ENCODE data around the gene MOV10L1. TPM values are rescaled to one million over a fixed set of nuclear protein-coding genes. Genes with fewer than 3 reads are reported as not detected.
"Not testable (repeated sequence)": the region's sequence is repeated elsewhere in the genome, so short reads cannot be mapped to it uniquely, and the experiment has no call there.

Gene MOV10L1
- total and polyA plus RNA-seq, 2 experiments from 2014 or later, result 0.73 to 1.8 TPM

DNA sequence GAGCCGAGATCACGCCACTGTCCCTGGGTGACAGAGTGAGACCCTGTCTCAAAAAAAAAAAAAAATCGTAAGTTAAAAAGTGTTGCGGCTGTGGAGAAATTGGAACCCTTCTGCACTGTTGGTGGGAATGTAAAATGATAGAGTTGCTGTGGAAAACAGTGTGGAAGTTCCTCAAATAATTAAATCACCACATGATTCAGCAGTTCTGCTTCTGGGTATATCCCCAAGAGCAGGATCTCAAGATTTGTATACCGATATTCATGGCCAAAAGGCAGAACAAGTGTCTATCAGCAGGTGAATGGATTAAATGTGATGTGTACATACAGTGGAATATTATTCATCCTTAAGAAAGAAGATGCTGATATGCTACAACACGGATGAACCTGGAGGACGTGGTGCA, 114.8 kb downstream of the MOV10L1 start:
- Histone ChIP-seq H3K4me1 (ENCODE audit: insufficient read depth) (peaks cover 8% of the 10 kb centered on the region; the same call in 1 of the 2 replicates), H3K27ac (ENCODE audit: low read depth) (no peak overlapping the region), H3K79me2 (replicated peaks; ENCODE audit: insufficient read depth) (peaks cover 21% of the 10 kb centered on the region), H4K20me1 (replicated peaks; ENCODE audit: insufficient read depth) (peaks cover 11% of the 10 kb centered on the region), H3K36me3 (ENCODE audit: insufficient read depth) (no peaks in the 10 kb centered on the region; the same call in 1 of the 2 replicates), H3K9me2 (ENCODE audit: insufficient read depth) (no peaks in the 10 kb centered on the region), H3F3A (replicated peaks; ENCODE audit: low read depth) (peaks cover 7% of the 10 kb centered on the region), H3K4me2 (no peak overlapping the region), H3K4me3 (no peak overlapping the region), H3K27me3 (ENCODE audit: insufficient read depth) (peaks cover 9% of the 10 kb centered on the region; the same call in 1 of the 2 replicates), H2AFZ (no peak overlapping the region)
- TF ChIP-seq, protein P1, sequence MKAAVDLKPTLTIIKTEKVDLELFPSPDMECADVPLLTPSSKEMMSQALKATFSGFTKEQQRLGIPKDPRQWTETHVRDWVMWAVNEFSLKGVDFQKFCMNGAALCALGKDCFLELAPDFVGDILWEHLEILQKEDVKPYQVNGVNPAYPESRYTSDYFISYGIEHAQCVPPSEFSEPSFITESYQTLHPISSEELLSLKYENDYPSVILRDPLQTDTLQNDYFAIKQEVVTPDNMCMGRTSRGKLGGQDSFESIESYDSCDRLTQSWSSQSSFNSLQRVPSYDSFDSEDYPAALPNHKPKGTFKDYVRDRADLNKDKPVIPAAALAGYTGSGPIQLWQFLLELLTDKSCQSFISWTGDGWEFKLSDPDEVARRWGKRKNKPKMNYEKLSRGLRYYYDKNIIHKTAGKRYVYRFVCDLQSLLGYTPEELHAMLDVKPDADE (IDR thresholded peaks at IDR 0.05), result no peak
- TF ChIP-seq, protein P2, sequence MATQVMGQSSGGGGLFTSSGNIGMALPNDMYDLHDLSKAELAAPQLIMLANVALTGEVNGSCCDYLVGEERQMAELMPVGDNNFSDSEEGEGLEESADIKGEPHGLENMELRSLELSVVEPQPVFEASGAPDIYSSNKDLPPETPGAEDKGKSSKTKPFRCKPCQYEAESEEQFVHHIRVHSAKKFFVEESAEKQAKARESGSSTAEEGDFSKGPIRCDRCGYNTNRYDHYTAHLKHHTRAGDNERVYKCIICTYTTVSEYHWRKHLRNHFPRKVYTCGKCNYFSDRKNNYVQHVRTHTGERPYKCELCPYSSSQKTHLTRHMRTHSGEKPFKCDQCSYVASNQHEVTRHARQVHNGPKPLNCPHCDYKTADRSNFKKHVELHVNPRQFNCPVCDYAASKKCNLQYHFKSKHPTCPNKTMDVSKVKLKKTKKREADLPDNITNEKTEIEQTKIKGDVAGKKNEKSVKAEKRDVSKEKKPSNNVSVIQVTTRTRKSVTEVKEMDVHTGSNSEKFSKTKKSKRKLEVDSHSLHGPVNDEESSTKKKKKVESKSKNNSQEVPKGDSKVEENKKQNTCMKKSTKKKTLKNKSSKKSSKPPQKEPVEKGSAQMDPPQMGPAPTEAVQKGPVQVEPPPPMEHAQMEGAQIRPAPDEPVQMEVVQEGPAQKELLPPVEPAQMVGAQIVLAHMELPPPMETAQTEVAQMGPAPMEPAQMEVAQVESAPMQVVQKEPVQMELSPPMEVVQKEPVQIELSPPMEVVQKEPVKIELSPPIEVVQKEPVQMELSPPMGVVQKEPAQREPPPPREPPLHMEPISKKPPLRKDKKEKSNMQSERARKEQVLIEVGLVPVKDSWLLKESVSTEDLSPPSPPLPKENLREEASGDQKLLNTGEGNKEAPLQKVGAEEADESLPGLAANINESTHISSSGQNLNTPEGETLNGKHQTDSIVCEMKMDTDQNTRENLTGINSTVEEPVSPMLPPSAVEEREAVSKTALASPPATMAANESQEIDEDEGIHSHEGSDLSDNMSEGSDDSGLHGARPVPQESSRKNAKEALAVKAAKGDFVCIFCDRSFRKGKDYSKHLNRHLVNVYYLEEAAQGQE (IDR thresholded peaks at IDR 0.05; ENCODE audit: unreplicated experiment), result no peak
- TF ChIP-seq, protein P3, sequence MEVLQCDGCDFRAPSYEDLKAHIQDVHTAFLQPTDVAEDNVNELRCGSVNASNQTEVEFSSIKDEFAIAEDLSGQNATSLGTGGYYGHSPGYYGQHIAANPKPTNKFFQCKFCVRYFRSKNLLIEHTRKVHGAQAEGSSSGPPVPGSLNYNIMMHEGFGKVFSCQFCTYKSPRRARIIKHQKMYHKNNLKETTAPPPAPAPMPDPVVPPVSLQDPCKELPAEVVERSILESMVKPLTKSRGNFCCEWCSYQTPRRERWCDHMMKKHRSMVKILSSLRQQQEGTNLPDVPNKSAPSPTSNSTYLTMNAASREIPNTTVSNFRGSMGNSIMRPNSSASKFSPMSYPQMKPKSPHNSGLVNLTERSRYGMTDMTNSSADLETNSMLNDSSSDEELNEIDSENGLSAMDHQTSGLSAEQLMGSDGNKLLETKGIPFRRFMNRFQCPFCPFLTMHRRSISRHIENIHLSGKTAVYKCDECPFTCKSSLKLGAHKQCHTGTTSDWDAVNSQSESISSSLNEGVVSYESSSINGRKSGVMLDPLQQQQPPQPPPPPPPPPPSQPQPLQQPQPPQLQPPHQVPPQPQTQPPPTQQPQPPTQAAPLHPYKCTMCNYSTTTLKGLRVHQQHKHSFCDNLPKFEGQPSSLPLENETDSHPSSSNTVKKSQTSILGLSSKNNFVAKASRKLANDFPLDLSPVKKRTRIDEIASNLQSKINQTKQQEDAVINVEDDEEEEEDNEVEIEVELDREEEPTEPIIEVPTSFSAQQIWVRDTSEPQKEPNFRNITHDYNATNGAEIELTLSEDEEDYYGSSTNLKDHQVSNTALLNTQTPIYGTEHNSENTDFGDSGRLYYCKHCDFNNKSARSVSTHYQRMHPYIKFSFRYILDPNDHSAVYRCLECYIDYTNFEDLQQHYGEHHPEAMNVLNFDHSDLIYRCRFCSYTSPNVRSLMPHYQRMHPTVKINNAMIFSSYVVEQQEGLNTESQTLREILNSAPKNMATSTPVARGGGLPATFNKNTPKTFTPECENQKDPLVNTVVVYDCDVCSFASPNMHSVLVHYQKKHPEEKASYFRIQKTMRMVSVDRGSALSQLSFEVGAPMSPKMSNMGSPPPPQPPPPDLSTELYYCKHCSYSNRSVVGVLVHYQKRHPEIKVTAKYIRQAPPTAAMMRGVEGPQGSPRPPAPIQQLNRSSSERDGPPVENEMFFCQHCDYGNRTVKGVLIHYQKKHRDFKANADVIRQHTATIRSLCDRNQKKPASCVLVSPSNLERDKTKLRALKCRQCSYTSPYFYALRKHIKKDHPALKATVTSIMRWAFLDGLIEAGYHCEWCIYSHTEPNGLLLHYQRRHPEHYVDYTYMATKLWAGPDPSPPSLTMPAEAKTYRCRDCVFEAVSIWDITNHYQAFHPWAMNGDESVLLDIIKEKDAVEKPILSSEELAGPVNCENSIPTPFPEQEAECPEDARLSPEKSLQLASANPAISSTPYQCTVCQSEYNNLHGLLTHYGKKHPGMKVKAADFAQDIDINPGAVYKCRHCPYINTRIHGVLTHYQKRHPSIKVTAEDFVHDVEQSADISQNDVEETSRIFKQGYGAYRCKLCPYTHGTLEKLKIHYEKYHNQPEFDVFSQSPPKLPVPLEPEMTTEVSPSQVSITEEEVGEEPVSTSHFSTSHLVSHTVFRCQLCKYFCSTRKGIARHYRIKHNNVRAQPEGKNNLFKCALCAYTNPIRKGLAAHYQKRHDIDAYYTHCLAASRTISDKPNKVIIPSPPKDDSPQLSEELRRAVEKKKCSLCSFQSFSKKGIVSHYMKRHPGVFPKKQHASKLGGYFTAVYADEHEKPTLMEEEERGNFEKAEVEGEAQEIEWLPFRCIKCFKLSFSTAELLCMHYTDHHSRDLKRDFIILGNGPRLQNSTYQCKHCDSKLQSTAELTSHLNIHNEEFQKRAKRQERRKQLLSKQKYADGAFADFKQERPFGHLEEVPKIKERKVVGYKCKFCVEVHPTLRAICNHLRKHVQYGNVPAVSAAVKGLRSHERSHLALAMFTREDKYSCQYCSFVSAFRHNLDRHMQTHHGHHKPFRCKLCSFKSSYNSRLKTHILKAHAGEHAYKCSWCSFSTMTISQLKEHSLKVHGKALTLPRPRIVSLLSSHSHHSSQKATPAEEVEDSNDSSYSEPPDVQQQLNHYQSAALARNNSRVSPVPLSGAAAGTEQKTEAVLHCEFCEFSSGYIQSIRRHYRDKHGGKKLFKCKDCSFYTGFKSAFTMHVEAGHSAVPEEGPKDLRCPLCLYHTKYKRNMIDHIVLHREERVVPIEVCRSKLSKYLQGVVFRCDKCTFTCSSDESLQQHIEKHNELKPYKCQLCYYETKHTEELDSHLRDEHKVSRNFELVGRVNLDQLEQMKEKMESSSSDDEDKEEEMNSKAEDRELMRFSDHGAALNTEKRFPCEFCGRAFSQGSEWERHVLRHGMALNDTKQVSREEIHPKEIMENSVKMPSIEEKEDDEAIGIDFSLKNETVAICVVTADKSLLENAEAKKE (CRISPR knock-in tag; IDR thresholded peaks at IDR 0.05), result no peak
- TF ChIP-seq STAT1 (IDR thresholded peaks at IDR 0.05; ENCODE audit: unreplicated experiment), result no peak
- DNase-seq (ENCODE audit: low spot score) (no peak), ATAC-seq (no peak)
- H3K36me3 Mint-ChIP-seq (ENCODE audit: low read depth), result peaks cover 30% of the 10 kb centered on the region
- peaks cover 11% of the 10 kb centered on the region for H3K27me3 Mint-ChIP-seq (ENCODE audit: insufficient read depth, low read depth, poor library complexity)
- no peak overlapping the region for H3K27ac Mint-ChIP-seq
- peaks cover 11% of the 10 kb centered on the region for H3K4me1 Mint-ChIP-seq
- H3K9me3 Mint-ChIP-seq, result peaks cover 6% of the 10 kb centered on the region; the same call in 2 of the 3 replicates
- no peak overlapping the region for H3K4me3 Mint-ChIP-seq

DNA sequence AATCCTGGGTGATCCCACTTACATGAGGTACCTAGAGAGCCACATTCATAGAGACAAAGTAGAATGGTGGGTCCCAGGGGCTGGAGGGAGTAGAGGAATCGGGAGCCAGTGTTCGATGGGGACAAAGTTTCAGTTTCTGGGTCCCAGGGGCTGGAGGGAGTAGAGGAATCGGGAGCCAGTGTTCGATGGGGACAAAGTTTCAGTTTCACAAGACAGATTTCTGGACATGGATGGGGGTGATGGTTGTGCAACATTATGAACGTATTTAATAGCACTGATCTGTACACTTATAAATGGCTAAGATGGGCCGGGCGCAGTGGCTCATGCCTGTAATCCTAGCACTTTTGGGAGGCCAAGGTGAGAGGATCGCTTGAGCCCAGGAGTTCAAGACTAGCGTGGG, 115.2 kb downstream of the MOV10L1 start:
- H3K27ac Mint-ChIP-seq; DNase-seq (ENCODE audit: low spot score); H3K4me2 ChIP-seq; H3K9me2 ChIP-seq (ENCODE audit: insufficient read depth); H3K4me1 ChIP-seq (ENCODE audit: insufficient read depth); ATAC-seq; H2AFZ ChIP-seq; H3K4me3 ChIP-seq; H3K9me3 Mint-ChIP-seq; H3K27ac ChIP-seq (ENCODE audit: low read depth); H3K36me3 ChIP-seq (ENCODE audit: insufficient read depth); H4K20me1 ChIP-seq (replicated peaks; ENCODE audit: insufficient read depth); H3K27me3 ChIP-seq (ENCODE audit: insufficient read depth); H3F3A ChIP-seq (replicated peaks; ENCODE audit: low read depth); H3K4me1 Mint-ChIP-seq; H3K4me3 Mint-ChIP-seq: not testable (repeated sequence)
- peaks cover 21% of the 10 kb centered on the region for H3K79me2 ChIP-seq (replicated peaks; ENCODE audit: insufficient read depth)
- Mint-ChIP-seq H3K27me3 (ENCODE audit: insufficient read depth, low read depth, poor library complexity) (peaks cover 15% of the 10 kb centered on the region), H3K36me3 (ENCODE audit: low read depth) (peaks cover 34% of the 10 kb centered on the region)

All from GM23338 (cell line).